ENCODE measurements around the gene FMN2.

- TF ChIP-seq POLR2AphosphoS5 (IDR thresholded peaks at IDR 0.05) (no peak), POLR2A (IDR thresholded peaks at IDR 0.05) (no peak), CTCF (IDR thresholded peaks at IDR 0.05) (no peak)
These were observed 165.3 kb downstream of the FMN2 start for GRCh38 chr1:240256836-240257503.
